K562 (cell line): ENCODE data around the gene RCC1. TPM values are rescaled to one million over a fixed set of nuclear protein-coding genes. Genes with fewer than 3 reads are reported as not detected.
A peak's percentile ranks its signal among the peaks of the same experiment; 100 is the strongest.

Source experiments
- ATAC-seq: fragments of 200-7000 bp; cut with Tn5 transposase; 3 replicates; pipeline ENCODE4 v1.9.1; 2020; ENCODE audit warnings: moderate library complexity
- BruUV-seq: library from RNA; stranded (reverse); fragments of 400-500 nt; replicated peaks from 2 replicates; lab custom pipeline; 2021; lab: Mats Ljungman, UMichigan
- CTCF ChIA-PET: fragments of 300-600 bp; formaldehyde crosslinking; extraction: SDS; loops from one replicate; lab custom pipeline; 2021; ENCODE audit warnings: low intra/inter-chr PET ratio; lab: Yijun Ruan, JAX
- POLR2A ChIA-PET: fragments of 300-600, 350-650 bp; sonication (Branson Sonifier 250); formaldehyde crosslinking; extraction: SDS; loops from one replicate; lab custom pipeline; 2021; ENCODE audit warnings: antibody characterized with exemption, inconsistent platforms; lab: Yijun Ruan, JAX
- DNase-seq, 4 experiments: peaks; one replicate each; pipeline versions ENCODE4 v3.0.0 to v3.0.0-alpha.2; 2011 to 2018; ENCODE audit warnings: low spot score in 3 of 4, mixed read lengths in 3 of 4; ENCODE audit errors: extremely low read depth in 1 of 4
- FAIRE-seq: peaks from 2 replicates; lab custom pipeline; 2011; peaks lifted over from hg19 to GRCh38; lab: Jason Lieb, UNC
- H2AFZ ChIP-seq: 2 replicates; pipeline ENCODE4 v1.6.0; 2011; ENCODE audit warnings: low read depth, low read length, control low read depth, inconsistent platforms
- H3K27ac ChIP-seq: fragments of 200-600 bp; 3 replicates; pipeline ENCODE4 v1.8.0; 2011; ENCODE audit warnings: low read depth, mild to moderate bottlenecking, control low read depth, inconsistent platforms, low read length, moderate library complexity, mixed read lengths; ENCODE audit errors: extremely low read depth
- H3K27me3 ChIP-seq, 2 experiments: fragments of 300-600 bp in 1 of 2; 2 replicates in 1 of 2; 3 replicates in 1 of 2; pipeline versions ENCODE4 v1.6.0 to v1.8.0; 2011; ENCODE audit warnings: inconsistent platforms in 2 of 2, low read length in 2 of 2, mild to moderate bottlenecking in 1 of 2, mixed read lengths in 1 of 2, moderate library complexity in 1 of 2; ENCODE audit not compliant: control insufficient read depth in 2 of 2, insufficient read depth in 2 of 2
- H3K36me3 ChIP-seq: fragments of 300-600 bp; 3 replicates; pipeline ENCODE4 v1.8.0; 2011; ENCODE audit warnings: mild to moderate bottlenecking, low read length, inconsistent platforms; ENCODE audit not compliant: control insufficient read depth, insufficient read depth
- H3K4me1 ChIP-seq, 2 experiments: fragments of 200-600 bp in 1 of 2; replicated peaks in 1 of 2; 2 replicates in 1 of 2; 3 replicates in 1 of 2; pipeline versions ENCODE4 v1.5.1 to v1.8.0; 2011; ENCODE audit warnings: inconsistent platforms in 2 of 2, low read length in 2 of 2, mild to moderate bottlenecking in 1 of 2, mixed read lengths in 1 of 2, moderate library complexity in 1 of 2; ENCODE audit not compliant: control insufficient read depth in 2 of 2, insufficient read depth in 2 of 2
- H3K4me2 ChIP-seq: 2 replicates; pipeline ENCODE4 v1.6.1; 2011; ENCODE audit warnings: low read length, control low read depth, inconsistent platforms, mixed read lengths; ENCODE audit not compliant: insufficient read depth
- H3K4me3 ChIP-seq: fragments of 200-600 bp; sonication (generic), shearing (Covaris generic); 2 replicates; pipeline ENCODE4 v1.5.1; 2016; ENCODE audit warnings: control low read depth, inconsistent platforms
- H3K79me2 ChIP-seq: fragments of 200-600 bp; 3 replicates; pipeline ENCODE4 v1.8.0; 2011; ENCODE audit warnings: low read length, inconsistent platforms; ENCODE audit not compliant: control insufficient read depth, insufficient read depth
- H3K9ac ChIP-seq, 2 experiments: 2 replicates each; pipeline versions ENCODE4 v1.6.0 to v1.6.1; 2011; ENCODE audit warnings: low read depth in 2 of 2, low read length in 2 of 2, control low read depth in 1 of 2, inconsistent platforms in 1 of 2, mild to moderate bottlenecking in 1 of 2, mixed read lengths in 1 of 2; ENCODE audit not compliant: insufficient read depth in 1 of 2
- H3K9me1 ChIP-seq: one replicate; pipeline ENCODE4 v1.6.0; 2011; ENCODE audit warnings: inconsistent platforms, mild to moderate bottlenecking, low read length, moderate library complexity; ENCODE audit not compliant: control insufficient read depth, insufficient read depth
- H3K9me3 ChIP-seq: replicated peaks from 2 replicates; pipeline ENCODE4 v1.5.1; 2011; ENCODE audit warnings: low read depth, low read length, inconsistent platforms; ENCODE audit not compliant: control insufficient read depth, insufficient read depth
- H4K20me1 ChIP-seq: replicated peaks from 2 replicates; pipeline ENCODE4 v1.6.1; 2011; ENCODE audit warnings: low read length, inconsistent platforms, mixed read lengths; ENCODE audit not compliant: control insufficient read depth, insufficient read depth
- CAMTA2 ChIP-seq: fragments of 250-450 bp; sonication (Bioruptor Pico); conservative IDR thresholded peaks from 2 replicates; pipeline ENCODE4 v1.5.1; 2022
- KDM5B ChIP-seq: fragments of 200-600 bp; sonication (generic); IDR thresholded peaks from 2 replicates; pipeline ENCODE4 v1.6.1; 2012; ENCODE audit warnings: low read depth, mild to moderate bottlenecking, moderate library complexity, low read length, control low read depth, inconsistent platforms; ENCODE audit not compliant: insufficient replicate concordance
- MEF2D ChIP-seq: conservative IDR thresholded peaks from 2 replicates; pipeline ENCODE4 v1.6.1; 2016; ENCODE audit warnings: low read depth, missing genetic modification characterization, missing compliant biosample characterization
- MYNN ChIP-seq, 2 experiments: sonication (generic); formaldehyde crosslinking in 1 of 2; IDR thresholded peaks; 2 replicates each; pipeline versions ENCODE4 v1.5.0 to v1.6.1; 2016 to 2020; ENCODE audit warnings: antibody characterized with exemption in 1 of 2, missing genetic modification reagents in 1 of 2
- SRSF9 ChIP-seq: fragments of 200-400 bp; formaldehyde crosslinking; IDR thresholded peaks from 2 replicates; pipeline ENCODE4 v1.6.1; 2017; ENCODE audit warnings: low read depth, low read length, borderline replicate concordance
- TEAD1 ChIP-seq, 2 experiments: fragments of 450-650 bp in 1 of 2; sonication (generic) in 1 of 2; formaldehyde crosslinking; IDR thresholded peaks; 2 replicates each; pipeline versions ENCODE4 v1.4.0 to v1.8.0; 2020 to 2022; ENCODE audit warnings: mild to moderate bottlenecking in 2 of 2, missing genetic modification reagents in 1 of 2
- YY1 ChIP-seq, 3 experiments: IDR thresholded peaks; 2 replicates each; pipeline ENCODE4 v1.6.1; 2011; ENCODE audit warnings: low read length in 2 of 3, mild to moderate bottlenecking in 2 of 3, moderate library complexity in 2 of 3, borderline replicate concordance in 1 of 3, control low read depth in 1 of 3, low read depth in 1 of 3; ENCODE audit not compliant: insufficient read depth in 3 of 3, insufficient replicate concordance in 2 of 3, control insufficient read depth in 1 of 3, insufficient read length in 1 of 3; ENCODE audit errors: extremely low read depth in 1 of 3
- ZBED1 ChIP-seq: IDR thresholded peaks from 2 replicates; pipeline ENCODE4 v1.6.1; 2014
- ZBTB1 ChIP-seq: sonication (generic); formaldehyde crosslinking; IDR thresholded peaks from 2 replicates; pipeline ENCODE4 v1.8.1; 2023; ENCODE audit warnings: missing genetic modification reagents, low read depth, mild to moderate bottlenecking, borderline replicate concordance
- ZNF140 ChIP-seq: fragments of 250-450 bp; sonication (Bioruptor Pico); IDR thresholded peaks from 2 replicates; pipeline ENCODE4 v1.8.0; 2021; ENCODE audit warnings: moderate library complexity, mild to moderate bottlenecking, inconsistent platforms
- ZSCAN29 ChIP-seq: fragments of 450-650 bp; IDR thresholded peaks from 2 replicates; pipeline ENCODE4 v1.6.1; 2017
- ZSCAN32 ChIP-seq: fragments of 450-650 bp; formaldehyde crosslinking; IDR thresholded peaks from 2 replicates; pipeline ENCODE4 v1.4.0; 2020; ENCODE audit warnings: mild to moderate bottlenecking, moderate library complexity
- WGBS: fragments of 100-300 bp; shearing (Covaris generic); methylation state at CpG from one replicate; pipeline ENCODE4 v1.1.6; 2016; ENCODE audit warnings: low coverage, mixed read lengths; ENCODE audit not compliant: insufficient coverage; ENCODE audit errors: missing lambda C conversion rate; 5-methylcytosine and 5-hydroxymethylcytosine counted together
- in situ Hi-C: fragments of 300-500 bp; cut with MboI; formaldehyde crosslinking; loops from 4 replicates; pipeline ENCODE4 v1.15.0; 2018; ENCODE audit warnings: inconsistent platforms, mixed read lengths
- intact Hi-C: fragments of 100-400 bp; cut with micrococcal nuclease; formaldehyde crosslinking; loops from 2 replicates; pipeline ENCODE4 v1.14.2; 2022
- polyA plus RNA-seq, 8 experiments: library from polyadenylated mRNA; depleted of rRNA in 4 of 8; stranded (reverse) in 5 of 8; unstranded in 3 of 8; fragments of >200 nt; fragmentation: Nextera tagmentation in 2 of 8; fragmentation: Illumina TruSeq in 1 of 8; extraction: Ambion mirVana in 2 of 8; extraction: Trizol in 1 of 8; gene quantifications; 2 replicates each; pipeline versions ENCODE4 v1.2.1 to v1.2.3, GENCODE V29; 2011 to 2014; ENCODE audit warnings: inconsistent platforms in 1 of 8, missing spikeins in 1 of 8
- total RNA-seq, 7 experiments: library from RNA; depleted of rRNA in 6 of 7; stranded (reverse); fragments of >200 nt in 6 of 7; fragmentation: Illumina TruSeq in 2 of 7; extraction: Trizol in 2 of 7; gene quantifications; 2 replicates each; pipeline versions ENCODE4 v1.2.1 to v1.2.3, GENCODE V29; 2011 to 2021; ENCODE audit warnings: low replicate concordance in 1 of 7
- TF ChIP-seq, protein P1 (sequence below), 3 experiments: fragments of 200-800 bp in 1 of 3; sonication (Bioruptor generic) in 1 of 3; sonication (generic) in 1 of 3; formaldehyde crosslinking in 1 of 3; IDR thresholded peaks; 2 replicates each; pipeline versions ENCODE4 v1.6.1 to v1.8.0; 2016 to 2022; ENCODE audit warnings: mild to moderate bottlenecking in 2 of 3, missing compliant biosample characterization in 2 of 3, missing genetic modification characterization in 2 of 3, missing genetic modification reagents in 1 of 3
- TF ChIP-seq, protein P2 (sequence below): fragments of 200-800 bp; sonication (Bioruptor generic); IDR thresholded peaks from 2 replicates; pipeline ENCODE4 v1.6.1; 2017; ENCODE audit warnings: missing genetic modification characterization, missing compliant biosample characterization

The RCC1 gene
- total and polyA plus RNA-seq, 9 of the 15 experiments (the other 6 are each of a cell fraction or from before 2014, with no cell fraction given), result 16.4 to 202 (median 107) TPM

DNA sequence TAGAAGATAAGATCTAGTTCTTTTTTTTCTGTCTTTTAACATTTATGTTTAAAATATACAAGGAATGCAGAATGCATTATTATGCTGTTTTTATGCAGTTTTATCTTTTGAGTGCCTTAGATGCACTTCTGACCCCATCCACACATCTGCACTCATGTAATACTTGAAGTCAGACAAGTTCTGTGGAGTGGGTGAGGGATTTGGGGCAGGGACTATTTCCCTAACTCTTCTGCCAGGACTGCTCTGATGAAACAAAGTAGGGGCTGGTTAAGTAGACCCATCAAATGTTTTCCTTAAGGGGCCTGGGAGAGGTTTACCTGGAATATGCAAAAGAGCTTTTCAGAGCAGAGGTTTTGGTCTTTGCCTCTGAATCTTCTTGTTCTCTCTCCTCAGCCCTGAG is 58.5 kb downstream of the RCC1 start (continued):
- TF ChIP-seq, protein P1, sequence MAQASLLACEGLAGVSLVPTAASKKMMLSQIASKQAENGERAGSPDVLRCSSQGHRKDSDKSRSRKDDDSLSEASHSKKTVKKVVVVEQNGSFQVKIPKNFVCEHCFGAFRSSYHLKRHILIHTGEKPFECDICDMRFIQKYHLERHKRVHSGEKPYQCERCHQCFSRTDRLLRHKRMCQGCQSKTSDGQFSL (CRISPR knock-in tag; IDR thresholded peaks at IDR 0.05), result no peak
- TF ChIP-seq, protein P1 (tag; IDR thresholded peaks at IDR 0.05), result no peak
- TF ChIP-seq ZNF140, result no peak
- TF ChIP-seq ZBED1, result no peak
- no peak for TF ChIP-seq TEAD1 (CRISPR knock-in tag; IDR thresholded peaks at IDR 0.05)
- TF ChIP-seq ZBTB1 (CRISPR knock-in tag), result no peak
- TF ChIP-seq MYNN (IDR thresholded peaks at IDR 0.05), result no peak
- TF ChIP-seq MYNN (CRISPR knock-in tag; IDR thresholded peaks at IDR 0.05), result no peak

DNA sequence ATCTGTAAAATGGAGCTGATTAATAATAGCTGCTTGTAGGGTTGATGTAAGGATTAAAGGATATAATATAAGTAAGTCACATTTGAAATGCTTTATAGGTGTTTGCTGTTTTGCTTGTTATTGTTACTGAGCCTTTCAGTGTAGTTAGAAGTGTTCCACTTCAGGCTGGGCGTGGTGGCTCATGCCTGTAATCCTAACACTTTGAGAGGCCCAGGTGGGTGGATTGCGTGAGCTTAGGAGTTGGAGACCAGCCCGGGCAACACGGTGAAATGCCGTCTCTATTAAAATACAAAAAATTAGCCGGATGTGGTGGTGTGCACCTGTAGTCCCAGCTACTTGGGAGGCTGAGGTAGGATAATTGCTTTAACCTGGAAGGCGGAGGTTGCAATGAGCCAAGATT is 59.2 kb downstream of the RCC1 start:
- 97% methylated on average over 7 of the region's 7 CpGs for WGBS
- no peak overlapping the region for H3K9ac ChIP-seq
- ChIA-PET POLR2A (interaction anchor here (1.0 to 11.0 kb wide), 5 partner anchors 10 to 84 kb away, joined by 3 to 157 read pairs (median 3); partner anchors contain the start of genes RNU11 and TRNAU1AP), CTCF (no interaction called here)
- intact Hi-C loops, result no loop called here
- no peak overlapping the region for H3K4me2 ChIP-seq
- no peaks in the 10 kb centered on the region for H4K20me1 ChIP-seq
- peaks cover 70% of the 10 kb centered on the region; the same call in 2 of the 3 replicates for H3K36me3 ChIP-seq
- no peak overlapping the region for H3K4me3 ChIP-seq
- FAIRE-seq (peak; percentile 42), DNase-seq (no peak), ATAC-seq (no peak)
- H3K27me3 ChIP-seq, result no peaks in the 10 kb centered on the region
- no peaks in the 10 kb centered on the region for H3K9me1 ChIP-seq
- no peak overlapping the region for H3K27ac ChIP-seq
- no TSS peak for BruUV-seq
- no peaks in the 10 kb centered on the region for H3K9me3 ChIP-seq
- no peaks in the 10 kb centered on the region for H3K79me2 ChIP-seq
- no peak overlapping the region for H2AFZ ChIP-seq
- no peaks in the 10 kb centered on the region for H3K4me1 ChIP-seq
- in situ Hi-C loops, result no loop called here
- TF ChIP-seq KDM5B (no peak), YY1 (IDR thresholded peaks at IDR 0.05; ENCODE audit: borderline replicate concordance in 1 of 3, control insufficient read depth in 1 of 3, extremely low read depth in 1 of 3, insufficient read depth in 3 of 3, insufficient read length in 1 of 3, insufficient replicate concordance in 2 of 3, low read depth in 1 of 3, low read length in 2 of 3) (no peak), CAMTA2 (CRISPR knock-in tag) (no peak), SRSF9 (no peak), MEF2D (tag) (no peak), ZSCAN32 (no peak), ZSCAN29 (no peak)
- TF ChIP-seq, protein P2, sequence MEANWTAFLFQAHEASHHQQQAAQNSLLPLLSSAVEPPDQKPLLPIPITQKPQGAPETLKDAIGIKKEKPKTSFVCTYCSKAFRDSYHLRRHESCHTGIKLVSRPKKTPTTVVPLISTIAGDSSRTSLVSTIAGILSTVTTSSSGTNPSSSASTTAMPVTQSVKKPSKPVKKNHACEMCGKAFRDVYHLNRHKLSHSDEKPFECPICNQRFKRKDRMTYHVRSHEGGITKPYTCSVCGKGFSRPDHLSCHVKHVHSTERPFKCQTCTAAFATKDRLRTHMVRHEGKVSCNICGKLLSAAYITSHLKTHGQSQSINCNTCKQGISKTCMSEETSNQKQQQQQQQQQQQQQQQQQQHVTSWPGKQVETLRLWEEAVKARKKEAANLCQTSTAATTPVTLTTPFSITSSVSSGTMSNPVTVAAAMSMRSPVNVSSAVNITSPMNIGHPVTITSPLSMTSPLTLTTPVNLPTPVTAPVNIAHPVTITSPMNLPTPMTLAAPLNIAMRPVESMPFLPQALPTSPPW (CRISPR knock-in tag), result no peak
